HEK293 (cell line): ENCODE results near the gene SLC12A4.

ENCODE experiments used
- CTCF ChIA-PET: fragments of 350-600 bp; formaldehyde crosslinking; extraction: SDS; loops from one replicate; lab custom pipeline; 2021; ENCODE audit warnings: antibody characterized with exemption; lab: Yijun Ruan, JAX
- POLR2A ChIA-PET: fragments of 300-600 bp; formaldehyde crosslinking; extraction: SDS; loops from one replicate; lab custom pipeline; 2020; ENCODE audit warnings: antibody characterized with exemption, inconsistent platforms; lab: Yijun Ruan, JAX
- H3K27ac ChIP-seq: fragments of 200-500 bp; sonication (Bioruptor generic); 2 replicates; pipeline ENCODE4 v1.5.1; 2014; ENCODE audit warnings: low read depth, low read length, control low read depth, inconsistent platforms; ENCODE audit errors: extremely low read depth
- H3K36me3 ChIP-seq, 2 experiments: fragments of 200-500 bp in 1 of 2; sonication (Bioruptor generic) in 1 of 2; 1 replicate in 1 of 2; 2 replicates in 1 of 2; pipeline ENCODE4 v1.5.1; 2014 to 2017; ENCODE audit warnings: inconsistent platforms in 2 of 2, low read length in 2 of 2; ENCODE audit not compliant: control insufficient read depth in 2 of 2, insufficient read depth in 1 of 2
- H3K4me1 ChIP-seq: fragments of 200-500 bp; sonication (Bioruptor generic); 2 replicates; pipeline ENCODE4 v1.5.1; 2014; ENCODE audit warnings: mild to moderate bottlenecking, low read length, inconsistent platforms; ENCODE audit not compliant: control insufficient read depth, insufficient read depth
- H3K4me3 ChIP-seq: 2 replicates; pipeline ENCODE4 v1.5.1; 2011; ENCODE audit warnings: low read depth, mild to moderate bottlenecking, control low read depth, low read length, moderate library complexity
- H3K9me3 ChIP-seq: fragments of 200-500 bp; sonication (Bioruptor generic); 2 replicates; pipeline ENCODE4 v1.5.1; 2014; ENCODE audit warnings: low read depth, low read length, inconsistent platforms; ENCODE audit not compliant: control insufficient read depth, insufficient read depth
- KLF17 ChIP-seq: fragments of 450-650 bp; formaldehyde crosslinking; IDR thresholded peaks from 2 replicates; pipeline ENCODE4 v1.5.1; 2016; ENCODE audit warnings: missing biosample characterization, missing genetic modification characterization
- MEIS1 ChIP-seq: sonication (generic); formaldehyde crosslinking; IDR thresholded peaks from 2 replicates; pipeline ENCODE4 v1.8.1; 2022; ENCODE audit warnings: missing genetic modification reagents, mild to moderate bottlenecking, borderline replicate concordance
- PRDM2 ChIP-seq: fragments of 450-650 bp; formaldehyde crosslinking; IDR thresholded peaks from 2 replicates; pipeline ENCODE4 v1.5.1; 2016; ENCODE audit warnings: missing biosample characterization, missing genetic modification characterization, borderline replicate concordance
- RBAK ChIP-seq: fragments of 450-650 bp; formaldehyde crosslinking; IDR thresholded peaks from 2 replicates; pipeline ENCODE4 v1.5.1; 2016; ENCODE audit warnings: missing biosample characterization, missing genetic modification characterization
- ZBTB1 ChIP-seq: fragments of 450-650 bp; formaldehyde crosslinking; IDR thresholded peaks from 2 replicates; pipeline ENCODE4 v1.5.1; 2016; ENCODE audit warnings: missing biosample characterization, missing genetic modification characterization
- ZBTB11 ChIP-seq: fragments of 450-650 bp; formaldehyde crosslinking; conservative IDR thresholded peaks from 2 replicates; pipeline ENCODE4 v1.5.1; 2016; ENCODE audit warnings: low read depth, missing biosample characterization, missing genetic modification characterization
- ZBTB17 ChIP-seq: fragments of 450-650 bp; formaldehyde crosslinking; IDR thresholded peaks from 2 replicates; pipeline ENCODE4 v1.5.1; 2016; ENCODE audit warnings: missing biosample characterization, missing genetic modification characterization
- ZBTB44 ChIP-seq: fragments of 450-650 bp; IDR thresholded peaks from 2 replicates; pipeline ENCODE4 v1.5.1; 2018; ENCODE audit warnings: missing biosample characterization, mild to moderate bottlenecking, missing genetic modification characterization
- ZFP69B ChIP-seq: fragments of 450-650 bp; formaldehyde crosslinking; IDR thresholded peaks from 2 replicates; pipeline ENCODE4 v1.5.1; 2016; ENCODE audit warnings: missing biosample characterization, missing genetic modification characterization
- ZIC2 ChIP-seq: fragments of 450-650 bp; formaldehyde crosslinking; IDR thresholded peaks from 2 replicates; pipeline ENCODE4 v1.5.1; 2016; ENCODE audit warnings: missing biosample characterization, missing genetic modification characterization
- ZNF341 ChIP-seq: fragments of 450-650 bp; formaldehyde crosslinking; IDR thresholded peaks from 2 replicates; pipeline ENCODE4; 2016; ENCODE audit warnings: low read depth, missing biosample characterization, missing genetic modification characterization
- ZNF530 ChIP-seq: fragments of 450-650 bp; formaldehyde crosslinking; IDR thresholded peaks from 2 replicates; pipeline ENCODE4 v1.5.1; 2016; ENCODE audit warnings: low read depth, missing biosample characterization, missing genetic modification characterization
- ZNF571 ChIP-seq: fragments of 450-650 bp; formaldehyde crosslinking; IDR thresholded peaks from 2 replicates; pipeline ENCODE4 v1.5.0; 2017; ENCODE audit warnings: missing biosample characterization, missing genetic modification characterization
- ZNF629 ChIP-seq: fragments of 450-650 bp; formaldehyde crosslinking; IDR thresholded peaks from 2 replicates; pipeline ENCODE4 v1.5.1; 2017; ENCODE audit warnings: missing biosample characterization, missing genetic modification characterization
- ZNF654 ChIP-seq: fragments of 450-650 bp; formaldehyde crosslinking; IDR thresholded peaks from 2 replicates; pipeline ENCODE4 v1.5.1; 2016; ENCODE audit warnings: low read depth, missing biosample characterization, missing genetic modification characterization
- ZNF660 ChIP-seq: fragments of 450-650 bp; IDR thresholded peaks from 2 replicates; pipeline ENCODE4 v1.5.1; 2018; ENCODE audit warnings: missing biosample characterization, mild to moderate bottlenecking, missing genetic modification characterization
- ZNF768 ChIP-seq: fragments of 450-650 bp; formaldehyde crosslinking; IDR thresholded peaks from 2 replicates; pipeline ENCODE4 v1.5.1; 2018; ENCODE audit warnings: missing biosample characterization, mild to moderate bottlenecking, missing genetic modification characterization
- ZNF837 ChIP-seq: fragments of 450-650 bp; formaldehyde crosslinking; IDR thresholded peaks from 2 replicates; pipeline ENCODE4 v1.5.1; 2016; ENCODE audit warnings: missing biosample characterization, missing genetic modification characterization
- ZSCAN16 ChIP-seq: fragments of 450-650 bp; formaldehyde crosslinking; IDR thresholded peaks from 2 replicates; pipeline ENCODE4 v1.5.1; 2016; ENCODE audit warnings: missing biosample characterization, missing genetic modification characterization

Gene SLC12A4

GRCh38 chr16:67953641-67954375 is 14.6 kb downstream of the SLC12A4 start:
- TF ChIP-seq ZFP69B (tag by site-specific recombination) (no peak), ZBTB44 (tag by site-specific recombination) (no peak), ZIC2 (peak; percentile 20; the same call in 1 of the 2 replicates)
- ChIA-PET CTCF (no interaction called here), POLR2A (no interaction called here)
- Histone ChIP-seq H3K9me3 (no peaks in the 10 kb centered on the region), H3K4me1 (no peaks in the 10 kb centered on the region), H3K4me3 (no peak overlapping the region), H3K27ac (no peak overlapping the region), H3K36me3 (peaks cover 9 to 75% of the 10 kb centered on the region in 2 experiments; a peak in 2 of 3 replicates)

- no peak for TF ChIP-seq ZNF768
- TF ChIP-seq ZBTB1 (tag by site-specific recombination) = no peak
- no peak for TF ChIP-seq ZNF660 (tag by site-specific recombination)
- no peak for TF ChIP-seq KLF17 (tag by site-specific recombination)
- TF ChIP-seq ZSCAN16 (tag by site-specific recombination) = no peak
- no peak for TF ChIP-seq ZNF629 (tag by site-specific recombination)
- no peak for TF ChIP-seq ZNF571 (tag by site-specific recombination)
- TF ChIP-seq MEIS1 (CRISPR knock-in tag) = no peak
- TF ChIP-seq ZNF341 (tag by site-specific recombination) = no peak
- no peak for TF ChIP-seq ZNF837
- TF ChIP-seq ZBTB17 (tag by site-specific recombination) = no peak
- TF ChIP-seq ZNF530 (tag by site-specific recombination) = no peak
- TF ChIP-seq ZNF654 (tag by site-specific recombination) = no peak
- TF ChIP-seq RBAK (tag by site-specific recombination) = no peak
- no peak for TF ChIP-seq ZBTB11
- no peak for TF ChIP-seq PRDM2 (tag by site-specific recombination)
- ChIA-PET CTCF (no interaction called here), POLR2A (interaction anchor here (1.6 kb wide), 1 partner anchor 16 kb away, joined by 5 read pairs; no protein-coding TSS in a partner anchor)
- Histone ChIP-seq H3K9me3 (no peaks in the 10 kb centered on the region), H3K27ac (no peak overlapping the region), H3K36me3 (peaks cover 9 to 83% of the 10 kb centered on the region in 2 experiments; a peak in 2 of 3 replicates), H3K4me1 (no peaks in the 10 kb centered on the region), H3K4me3 (no peak overlapping the region)
Observed at GRCh38 chr16:67951485-67951884, 17.0 kb downstream of the SLC12A4 start.
